Measurements from ENCODE around the gene KCNB1. TPM values are rescaled to one million over a fixed set of nuclear protein-coding genes. Genes with fewer than 3 reads are reported as not detected.

KCNB1 gene
- total and polyA plus RNA-seq, 2 experiments from 2014 or later: 0.11 to 0.13 TPM

GRCh38 chr20:49324306-49324705 is 158.2 kb downstream of the KCNB1 start:
- no peaks in the 10 kb centered on the region for H4K20me1 ChIP-seq (ENCODE audit: insufficient read depth)
- no peaks in the 10 kb centered on the region for H3K79me2 ChIP-seq (ENCODE audit: insufficient read depth)
- H2AFZ ChIP-seq: peak overlapping the region; percentile 20; the same call in 1 of the 2 replicates
- H3K4me3 ChIP-seq: no peak overlapping the region
- H3F3A ChIP-seq (ENCODE audit: insufficient read depth): peaks cover 20% of the 10 kb centered on the region
- peaks cover 15% of the 10 kb centered on the region for H3K27me3 ChIP-seq (replicated peaks; ENCODE audit: insufficient read depth)
- H3K4me2 ChIP-seq (ENCODE audit: unreplicated experiment): no peak overlapping the region
- peak overlapping the region; percentile 44 for H3K27ac ChIP-seq
- H3K9ac ChIP-seq: peak overlapping the region; percentile 28; the same call in 1 of the 2 replicates
- H3K36me3 ChIP-seq (ENCODE audit: low read depth): no peaks in the 10 kb centered on the region
- H3K9me2 ChIP-seq (ENCODE audit: insufficient read depth): no peaks in the 10 kb centered on the region
- in situ Hi-C loops (cut with MboI): no loop called here
- peaks cover 19% of the 10 kb centered on the region for H3K4me1 ChIP-seq (ENCODE audit: insufficient read depth)
- H3K9me3 ChIP-seq (ENCODE audit: low read depth): no peaks in the 10 kb centered on the region
- 97 to 100% methylated on average over 5 of the region's 5 CpGs for WGBS, 2 experiments (ENCODE audit: low coverage in 1 of 2, low lambda C conversion rate in 2 of 2, missing lambda C conversion rate in 2 of 2)
- no peak for DNase-seq
- TF ChIP-seq EZH2phosphoT487 (IDR thresholded peaks at IDR 0.05; ENCODE audit: insufficient read depth, low read depth) (no peak), EZH2 (IDR thresholded peaks at IDR 0.05; ENCODE audit: insufficient read depth, poor library complexity, severe bottlenecking) (no peak)

- WGBS, 2 experiments (ENCODE audit: low coverage in 1 of 2, low lambda C conversion rate in 2 of 2, missing lambda C conversion rate in 2 of 2): 33 to 34% methylated on average over 9 of the region's 9 CpGs
- peaks cover 15% of the 10 kb centered on the region for H3K27me3 ChIP-seq (replicated peaks; ENCODE audit: insufficient read depth)
Measured at GRCh38 chr20:49323622-49324238, 158.7 kb downstream of the KCNB1 start.

GRCh38 chr20:49320460-49320859 is 162.0 kb downstream of the KCNB1 start:
- WGBS, 2 experiments (ENCODE audit: low coverage in 1 of 2, low lambda C conversion rate in 2 of 2, missing lambda C conversion rate in 2 of 2): 0 to 8% methylated on average over 1 of the region's 1 CpG
- Histone ChIP-seq H4K20me1 (ENCODE audit: insufficient read depth) (no peaks in the 10 kb centered on the region), H3K27ac (no peak overlapping the region), H3K9me2 (ENCODE audit: insufficient read depth) (no peaks in the 10 kb centered on the region), H3K79me2 (ENCODE audit: insufficient read depth) (no peaks in the 10 kb centered on the region), H3K27me3 (replicated peaks; ENCODE audit: insufficient read depth) (peaks cover 46% of the 10 kb centered on the region), H3F3A (ENCODE audit: insufficient read depth) (peaks cover 8% of the 10 kb centered on the region), H3K4me1 (ENCODE audit: insufficient read depth) (peaks cover 12% of the 10 kb centered on the region), H3K36me3 (ENCODE audit: low read depth) (no peaks in the 10 kb centered on the region), H3K9ac (no peak overlapping the region), H3K4me2 (ENCODE audit: unreplicated experiment) (no peak overlapping the region), H3K4me3 (no peak overlapping the region), H3K9me3 (ENCODE audit: low read depth) (no peaks in the 10 kb centered on the region), H2AFZ (no peak overlapping the region)
- in situ Hi-C loops (cut with MboI): no loop called here
- no peak for TF ChIP-seq EZH2 (IDR thresholded peaks at IDR 0.05; ENCODE audit: insufficient read depth, poor library complexity, severe bottlenecking)
- TF ChIP-seq EZH2phosphoT487 (IDR thresholded peaks at IDR 0.05; ENCODE audit: insufficient read depth, low read depth): no peak
- DNase-seq: peak; percentile 74

More at GRCh38 chr20:49323622-49324238, 158.7 kb downstream of the KCNB1 start:
- Histone ChIP-seq H3K4me2 (ENCODE audit: unreplicated experiment) (no peak overlapping the region), H3K79me2 (ENCODE audit: insufficient read depth) (no peaks in the 10 kb centered on the region), H3K9me2 (ENCODE audit: insufficient read depth) (no peaks in the 10 kb centered on the region), H2AFZ (peak overlapping the region; percentile 20), H3K4me1 (ENCODE audit: insufficient read depth) (peaks cover 24% of the 10 kb centered on the region), H3K27ac (peak overlapping the region; percentile 44), H3K4me3 (no peak overlapping the region), H3F3A (ENCODE audit: insufficient read depth) (peaks cover 20% of the 10 kb centered on the region), H4K20me1 (ENCODE audit: insufficient read depth) (no peaks in the 10 kb centered on the region), H3K36me3 (ENCODE audit: low read depth) (no peaks in the 10 kb centered on the region), H3K9me3 (ENCODE audit: low read depth) (no peaks in the 10 kb centered on the region), H3K9ac (peak overlapping the region; percentile 46)
- DNase-seq: peak; percentile 93
- TF ChIP-seq EZH2 (IDR thresholded peaks at IDR 0.05; ENCODE audit: insufficient read depth, poor library complexity, severe bottlenecking): no peak
- TF ChIP-seq EZH2phosphoT487 (IDR thresholded peaks at IDR 0.05; ENCODE audit: insufficient read depth, low read depth): no peak
- in situ Hi-C loops (cut with MboI): no loop called here

GRCh38 chr20:49319208-49319809 is 163.2 kb downstream of the KCNB1 start:
- Histone ChIP-seq H3K4me1 (ENCODE audit: insufficient read depth) (peaks cover 12% of the 10 kb centered on the region), H3K27me3 (replicated peaks; ENCODE audit: insufficient read depth) (peaks cover 57% of the 10 kb centered on the region), H4K20me1 (ENCODE audit: insufficient read depth) (no peaks in the 10 kb centered on the region), H3K9me3 (ENCODE audit: low read depth) (no peaks in the 10 kb centered on the region), H3K4me2 (ENCODE audit: unreplicated experiment) (peak overlapping the region; percentile 51), H3K27ac (no peak overlapping the region), H3K9ac (no peak overlapping the region), H3K79me2 (ENCODE audit: insufficient read depth) (no peaks in the 10 kb centered on the region), H3K36me3 (ENCODE audit: low read depth) (no peaks in the 10 kb centered on the region), H3K9me2 (ENCODE audit: insufficient read depth) (no peaks in the 10 kb centered on the region), H3F3A (ENCODE audit: insufficient read depth) (0 out of 2 replicates have a peak, but pooled peaks cover 4% of the 10 kb centered on the region), H3K4me3 (peak overlapping the region; percentile 40), H2AFZ (no peak overlapping the region)
- in situ Hi-C loops (cut with MboI): no loop called here
- DNase-seq: no peak
- TF ChIP-seq EZH2phosphoT487 (IDR thresholded peaks at IDR 0.05; ENCODE audit: insufficient read depth, low read depth) (0 out of 2 replicates have a peak, but pooled peaks have one; percentile 63), EZH2 (IDR thresholded peaks at IDR 0.05; ENCODE audit: insufficient read depth, poor library complexity, severe bottlenecking) (peak; percentile 86)
- 11% methylated on average over 23 to 25 of the region's 25 CpGs for WGBS, 2 experiments (ENCODE audit: low coverage in 1 of 2, low lambda C conversion rate in 2 of 2, missing lambda C conversion rate in 2 of 2)
